NCI-H526 (cell line): ENCODE data around the gene KAZN.
A peak's percentile ranks its signal among the peaks of the same experiment; 100 is the strongest.

ENCODE experiments used
- DNase-seq, 2 experiments: peaks; one replicate each; lab custom pipeline; 2025; lab: John Stamatoyannopoulos, UW

Gene KAZN

DNA sequence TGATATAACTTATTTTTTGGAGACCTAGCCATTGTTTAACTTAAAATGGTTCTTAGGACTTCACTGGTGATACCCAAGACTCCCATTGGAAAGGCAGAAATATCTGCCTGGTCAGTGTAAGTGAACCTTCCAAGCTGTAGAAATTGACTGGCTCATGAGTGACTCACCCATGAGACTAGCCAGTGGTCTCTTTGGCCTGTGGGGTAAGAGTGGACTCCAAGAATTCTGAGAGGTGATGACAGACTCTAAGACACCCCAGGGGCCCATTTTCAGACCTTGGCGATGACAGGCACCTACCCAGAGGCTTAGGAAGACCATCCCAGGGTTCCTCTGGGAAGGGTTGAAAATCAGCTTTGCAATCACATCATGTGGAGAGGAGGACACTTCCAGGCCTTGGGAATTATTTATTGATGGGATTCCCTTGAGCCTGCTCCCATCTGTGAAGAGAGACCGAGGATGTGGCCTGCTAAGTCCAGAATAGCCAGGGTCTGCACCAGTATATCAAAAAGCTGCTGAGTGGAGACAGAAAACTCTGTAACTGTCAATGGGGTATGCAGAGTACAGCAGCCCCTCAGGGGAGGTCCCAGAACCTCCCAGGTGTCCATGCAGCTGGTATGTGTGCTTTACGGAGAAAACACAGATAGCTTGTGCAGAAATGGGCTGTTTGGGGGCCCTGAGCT is 78.9 kb downstream of the KAZN start:
- DNase-seq, result no peak

GRCh38 chr1:14678011-14678638 is 79.6 kb downstream of the KAZN start:
- peak; percentile 21 to 34 for DNase-seq

DNA sequence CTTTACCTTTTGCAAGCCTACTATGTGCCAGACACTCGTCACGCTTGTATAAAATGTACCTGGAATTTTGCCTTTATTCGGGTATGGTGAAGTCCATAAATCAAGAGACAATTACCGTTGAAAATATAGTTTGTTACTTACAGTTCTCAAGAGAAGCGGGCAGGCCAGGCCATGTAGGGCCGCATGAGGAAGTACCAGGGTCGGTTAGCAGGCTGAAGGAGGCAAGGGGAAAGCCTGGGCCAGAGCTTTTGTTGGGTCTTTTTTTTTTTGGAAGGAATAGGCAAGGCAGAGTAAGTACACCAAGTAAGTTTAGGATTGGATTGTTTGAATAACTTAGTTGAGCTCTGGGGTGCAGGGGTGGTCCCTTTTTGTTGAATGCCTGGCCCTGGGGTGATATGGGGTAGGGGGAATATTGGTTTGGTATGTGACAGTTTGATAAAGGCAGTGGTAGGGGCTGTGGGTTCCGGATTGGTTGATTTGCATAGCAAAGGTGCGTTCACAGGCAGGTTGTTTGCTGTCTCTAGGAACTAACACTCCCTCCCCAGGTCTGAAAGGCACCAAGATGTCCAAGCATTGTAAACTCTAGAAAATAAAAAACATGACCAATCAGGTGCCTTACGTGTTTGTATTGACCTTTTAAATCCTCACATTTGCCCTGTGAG is 80.7 kb downstream of the KAZN start:
- DNase-seq, result peak; percentile 53 to 64

DNA sequence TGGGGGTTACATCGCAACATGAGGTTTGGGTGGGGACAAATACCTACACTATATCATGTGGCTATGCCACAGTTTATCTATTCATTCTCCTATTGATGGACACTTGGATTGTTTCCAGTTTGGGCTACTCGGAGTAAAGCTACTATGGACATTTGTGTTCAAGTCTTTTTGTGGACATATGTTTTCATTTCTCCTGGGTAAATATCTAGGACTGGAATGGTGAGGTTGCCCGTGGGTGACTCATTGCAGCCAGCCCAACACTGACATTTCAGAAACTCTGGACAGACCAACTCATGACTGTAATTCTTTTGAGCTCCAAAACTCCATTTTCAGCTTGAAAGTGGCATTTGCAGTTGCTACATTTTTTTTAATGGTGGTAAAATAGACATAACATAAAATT is 82.7 kb downstream of the KAZN start:
- no peak for DNase-seq

- no peak for DNase-seq
Observed at GRCh38 chr1:14682941-14683621, 84.6 kb downstream of the KAZN start.

- no peak for DNase-seq
Observed at GRCh38 chr1:14685078-14685477, 86.6 kb downstream of the KAZN start.

DNA sequence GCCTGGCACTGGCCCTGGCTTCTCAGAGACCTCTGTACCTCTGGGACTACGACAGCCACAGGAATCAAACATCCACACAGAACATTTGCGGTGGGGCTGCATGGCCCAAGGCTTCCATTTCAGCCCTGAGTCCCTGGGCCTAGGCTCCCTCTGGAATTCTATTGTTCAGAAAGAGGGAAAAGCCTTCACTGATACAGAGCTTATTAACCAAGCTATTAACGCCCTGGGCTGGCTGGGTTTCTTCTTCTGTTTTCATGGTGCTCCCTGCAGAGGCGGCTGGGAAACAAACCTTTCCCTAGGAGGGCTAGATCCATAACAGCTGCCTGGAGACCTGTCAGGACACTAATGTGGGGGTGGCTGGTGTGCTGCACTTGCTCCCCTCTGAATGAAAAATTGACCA is 88.2 kb downstream of the KAZN start:
- no peak for DNase-seq

DNA sequence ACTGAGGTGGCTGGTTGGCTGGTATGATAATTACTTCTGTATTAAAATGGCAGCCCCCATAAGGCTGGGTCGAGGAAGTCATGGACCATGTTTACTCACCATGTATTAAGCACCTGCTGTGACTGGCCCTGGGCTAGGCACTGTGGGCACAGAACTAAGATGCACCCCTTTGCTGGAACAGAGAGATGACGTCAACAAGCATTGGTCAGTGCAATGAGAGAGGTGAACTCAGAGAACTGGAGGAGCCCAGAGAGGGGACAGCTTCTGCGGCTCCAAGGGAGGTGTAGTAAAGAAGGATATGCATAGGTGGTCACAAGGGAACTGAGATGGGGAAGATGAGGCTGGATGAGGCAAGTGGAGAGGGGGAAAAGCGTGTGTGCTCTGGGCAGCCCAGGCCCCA is 88.7 kb downstream of the KAZN start:
- DNase-seq, result no peak

GRCh38 chr1:14689996-14690615 is 91.6 kb downstream of the KAZN start:
- DNase-seq, result no peak

DNA sequence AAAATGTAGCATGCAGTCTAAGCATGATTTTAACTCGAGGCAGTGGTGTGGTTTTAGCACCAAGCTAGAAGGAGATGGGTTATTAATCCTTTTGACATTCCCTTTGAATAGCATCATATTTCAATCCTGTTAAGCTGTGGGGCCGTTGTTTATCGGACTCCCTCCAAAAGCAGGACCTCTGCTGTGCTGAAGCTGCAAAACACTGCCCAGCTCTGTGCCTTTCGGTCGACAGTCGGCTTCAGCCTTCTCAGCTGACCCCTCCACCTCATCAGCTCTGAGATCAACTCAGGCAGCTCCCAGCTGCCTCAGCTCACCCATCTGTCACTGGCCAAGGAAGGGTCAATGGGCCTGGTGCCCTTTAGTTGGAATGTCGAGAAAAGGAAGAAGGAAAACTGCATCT is 95.5 kb downstream of the KAZN start:
- no peak for DNase-seq

DNA sequence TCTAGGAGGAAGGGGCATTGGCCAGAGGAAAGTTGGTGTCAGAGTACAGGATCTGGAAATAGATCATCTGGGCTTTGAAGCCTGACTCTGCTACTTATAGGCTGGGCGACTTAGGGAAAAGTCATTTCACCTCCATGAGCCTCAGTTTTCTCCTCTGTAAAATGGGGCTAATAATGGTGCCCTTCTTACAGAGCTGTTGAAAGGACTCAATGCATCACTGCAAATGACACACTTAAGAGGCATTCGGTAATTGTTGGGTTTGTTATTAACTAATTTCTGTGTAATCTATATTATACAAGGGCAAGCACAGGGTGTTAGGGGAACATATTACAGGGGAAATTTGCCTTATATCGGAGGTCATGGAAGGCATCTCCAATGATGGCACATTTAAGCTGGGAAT is 96.1 kb downstream of the KAZN start:
- DNase-seq, result no peak

DNA sequence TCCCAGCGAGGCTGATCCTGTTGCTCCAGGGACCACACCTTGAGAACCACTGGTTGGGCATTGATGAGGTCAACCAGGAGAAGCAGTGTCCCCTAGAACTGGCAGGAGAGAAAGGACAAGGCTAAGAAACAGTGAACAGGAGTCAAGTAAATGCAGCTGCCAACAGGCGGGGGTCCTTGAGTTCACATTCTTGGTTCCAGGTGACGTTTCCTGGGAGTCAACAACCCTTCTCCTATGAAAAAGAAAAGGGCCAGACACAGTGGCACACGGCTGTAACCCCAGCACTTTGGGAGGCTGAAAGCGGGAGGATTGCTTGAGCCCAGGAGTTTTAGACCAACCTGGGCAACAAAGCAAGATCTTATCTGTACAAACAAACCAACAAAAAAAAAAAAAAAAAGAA is 98.3 kb downstream of the KAZN start:
- DNase-seq, result no peak

- no peak for DNase-seq
Observed at GRCh38 chr1:14697353-14697752, 98.9 kb downstream of the KAZN start.

DNA sequence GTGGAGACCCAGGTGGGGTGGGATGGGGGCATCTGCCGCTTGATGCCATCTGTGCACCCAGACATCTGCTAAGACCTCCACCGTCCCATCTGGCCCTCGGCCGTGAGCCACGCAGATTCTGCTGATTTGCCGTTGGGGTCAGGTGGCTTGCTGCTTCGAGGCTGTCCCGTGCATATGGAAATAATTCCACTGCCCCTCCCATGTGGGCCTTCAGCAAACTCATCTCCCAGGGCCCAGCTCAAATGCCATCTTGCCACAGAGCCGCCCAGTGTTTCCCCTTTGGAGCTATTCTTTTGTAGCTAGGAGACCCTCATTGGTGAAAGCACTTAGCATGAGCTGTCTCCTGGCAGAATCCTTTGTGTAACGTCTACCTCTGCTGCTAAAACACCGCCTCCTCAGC is 99.8 kb downstream of the KAZN start:
- DNase-seq, result peak; percentile 61 to 79

GRCh38 chr1:14699620-14700019 is 101.1 kb downstream of the KAZN start:
- DNase-seq, result no peak

DNA sequence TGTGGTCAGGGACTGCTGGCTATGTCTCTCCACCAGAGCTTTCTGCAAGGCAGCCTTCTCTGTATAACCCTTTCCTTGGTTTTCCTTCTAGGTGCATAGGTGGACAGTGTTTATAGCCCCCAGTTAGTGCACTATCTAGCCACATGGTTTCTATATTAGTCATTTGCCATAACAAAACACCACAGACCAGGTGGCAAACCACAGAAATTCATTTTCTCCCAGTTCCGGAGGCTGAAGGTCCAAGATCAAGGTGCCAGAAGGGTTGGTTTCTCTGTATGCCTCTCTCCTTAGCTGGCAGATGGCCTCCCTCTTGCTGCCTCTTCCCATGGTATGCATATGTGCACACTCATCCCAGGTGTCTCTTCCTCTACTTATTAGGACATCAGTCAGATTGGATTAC is 106.4 kb downstream of the KAZN start:
- no peak for DNase-seq

DNA sequence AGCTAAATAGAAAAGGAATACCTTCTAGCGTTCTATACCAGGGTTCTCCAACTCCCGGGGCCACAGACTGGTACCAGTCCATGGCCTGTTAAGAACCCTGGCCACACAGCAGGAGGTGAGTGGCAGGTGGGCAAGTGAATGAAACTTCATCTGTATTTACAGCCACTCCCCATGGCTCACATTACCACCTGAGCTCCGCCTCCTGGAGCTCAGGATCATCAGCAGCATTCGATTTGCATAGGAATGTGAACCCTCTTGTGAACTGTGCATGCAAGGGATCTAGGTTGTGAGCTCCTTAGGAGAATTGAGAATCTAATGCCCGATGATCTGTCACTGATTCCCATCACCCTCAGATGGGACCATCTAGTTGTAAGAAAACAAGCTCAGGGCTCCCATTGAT is 107.3 kb downstream of the KAZN start:
- DNase-seq, result peak in 1 of 2 experiments; percentile 30

DNA sequence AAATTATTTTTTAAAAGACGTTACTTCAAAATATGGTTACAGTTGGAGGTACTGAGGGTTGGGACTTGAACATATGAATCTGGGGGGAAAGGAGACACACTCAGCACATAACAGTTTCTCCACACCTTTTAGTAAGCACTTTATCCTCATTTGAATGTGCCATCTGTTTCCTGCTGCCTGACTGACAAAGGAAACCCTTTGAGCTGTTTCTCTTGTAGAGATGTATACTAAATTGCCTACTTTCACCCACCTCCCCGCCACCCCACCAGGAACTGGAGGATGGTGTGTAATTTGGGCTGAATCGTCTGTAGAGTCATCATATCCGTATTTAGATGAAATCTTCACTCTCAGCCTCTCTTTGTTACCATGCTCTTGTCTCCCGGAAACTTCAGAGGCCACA is 108.1 kb downstream of the KAZN start:
- no peak for DNase-seq

- no peak for DNase-seq
Observed at GRCh38 chr1:14707531-14708445, 109.3 kb downstream of the KAZN start.

DNA sequence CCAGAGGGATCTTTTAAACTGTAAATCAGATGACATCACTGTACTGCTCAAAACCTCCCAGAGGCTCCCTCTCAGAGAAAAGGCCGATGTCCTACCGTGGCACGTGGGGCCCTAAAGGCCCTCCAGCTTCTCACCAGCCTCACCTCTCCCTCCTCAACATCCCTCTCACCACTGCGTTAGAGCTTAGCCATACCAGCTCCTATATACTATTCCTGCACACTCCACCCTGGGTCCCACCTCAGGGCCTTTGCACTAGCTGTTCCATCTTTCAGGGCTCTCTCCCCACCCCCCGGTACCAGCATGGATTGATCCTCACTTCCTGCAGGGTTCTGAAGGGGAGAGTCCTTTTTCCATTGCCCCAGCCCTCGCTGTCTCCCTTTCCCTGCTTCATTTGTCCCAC is 111.8 kb downstream of the KAZN start:
- DNase-seq, result no peak

DNA sequence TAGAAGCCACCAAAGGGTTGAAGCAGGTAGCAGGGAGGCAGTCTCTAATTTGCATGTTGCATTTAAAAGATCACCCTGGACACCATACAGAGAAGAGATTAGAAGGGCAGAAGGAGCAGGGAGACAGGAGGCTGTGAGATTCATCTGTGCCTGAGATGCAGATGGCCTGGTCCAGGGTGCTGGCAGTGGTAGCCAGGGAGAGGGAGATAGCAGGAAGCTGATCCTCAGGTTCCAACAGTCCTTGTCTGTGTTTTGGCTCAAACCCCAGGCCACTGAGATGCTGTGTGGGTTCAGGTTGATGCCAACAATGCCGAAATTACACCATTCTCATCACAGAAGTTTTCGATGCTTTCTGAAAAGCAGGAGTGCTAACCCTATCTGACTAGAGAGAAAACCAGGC is 113.7 kb downstream of the KAZN start:
- no peak for DNase-seq
